NCI-H1417 treated with DMSO at 0.1 percent for 48 hours (cell line): ENCODE data around the gene HOXB8.

ENCODE experiments used
- DNase-seq: peaks from one replicate; lab custom pipeline; 2025; lab: John Stamatoyannopoulos, UW

The HOXB8 gene

GRCh38 chr17:48637323-48638260, 22.5 kb upstream of the HOXB8 start:
- DNase-seq = no peak

GRCh38 chr17:48636177-48637018, 21.3 kb upstream of the HOXB8 start:
- no peak for DNase-seq

- DNase-seq = no peak
Observed at GRCh38 chr17:48634493-48635208, 19.6 kb upstream of the HOXB8 start.

GRCh38 chr17:48633266-48633677, 18.2 kb upstream of the HOXB8 start:
- DNase-seq = no peak

- DNase-seq = no peak
Observed at GRCh38 chr17:48632579-48633265, 17.6 kb upstream of the HOXB8 start.

GRCh38 chr17:48631693-48632578, 16.8 kb upstream of the HOXB8 start:
- no peak for DNase-seq

GRCh38 chr17:48630925-48631692, 16.0 kb upstream of the HOXB8 start:
- no peak for DNase-seq

- no peak for DNase-seq
Observed at GRCh38 chr17:48630009-48630924, 15.2 kb upstream of the HOXB8 start.

- DNase-seq = no peak
Observed at GRCh38 chr17:48629411-48629759, 14.3 kb upstream of the HOXB8 start.

GRCh38 chr17:48628649-48629410, 13.7 kb upstream of the HOXB8 start:
- DNase-seq = no peak

GRCh38 chr17:48627623-48628521, 12.8 kb upstream of the HOXB8 start:
- DNase-seq = no peak

- no peak for DNase-seq
Observed at GRCh38 chr17:48627118-48627597, 12.1 kb upstream of the HOXB8 start.

- no peak for DNase-seq
Observed at GRCh38 chr17:48626245-48627117, 11.4 kb upstream of the HOXB8 start, which contains the start of gene HOXB9. Gene HOXB9, minus strand, starts transcription at chr17:48626358. Its CDS starts 89 bp downstream, at chr17:48626269.

- no peak for DNase-seq
Observed at GRCh38 chr17:48625495-48626244, 10.6 kb upstream of the HOXB8 start.
